Measurements from ENCODE around the gene MYO16.

MYO16 gene

DNA sequence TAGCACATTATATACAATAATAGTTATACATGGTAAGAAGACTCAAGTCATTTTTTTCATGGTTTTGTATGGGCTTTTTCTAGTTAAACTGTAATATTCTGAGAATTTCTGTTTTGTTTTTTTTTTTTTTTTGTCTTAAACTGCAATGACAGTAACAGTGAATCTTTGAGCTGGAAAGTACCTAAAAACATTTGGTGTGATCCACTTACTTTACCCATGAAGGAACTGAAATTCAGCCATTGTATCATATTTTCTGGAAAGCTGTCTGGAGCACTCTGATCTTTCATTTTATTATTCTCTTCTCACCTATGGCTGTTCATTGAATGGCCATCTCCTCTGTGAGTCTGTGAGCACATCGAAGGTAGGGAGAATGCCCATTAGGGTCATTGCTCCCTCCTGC, 37.8 kb downstream of the MYO16 start:
- no peak for DNase-seq

DNA sequence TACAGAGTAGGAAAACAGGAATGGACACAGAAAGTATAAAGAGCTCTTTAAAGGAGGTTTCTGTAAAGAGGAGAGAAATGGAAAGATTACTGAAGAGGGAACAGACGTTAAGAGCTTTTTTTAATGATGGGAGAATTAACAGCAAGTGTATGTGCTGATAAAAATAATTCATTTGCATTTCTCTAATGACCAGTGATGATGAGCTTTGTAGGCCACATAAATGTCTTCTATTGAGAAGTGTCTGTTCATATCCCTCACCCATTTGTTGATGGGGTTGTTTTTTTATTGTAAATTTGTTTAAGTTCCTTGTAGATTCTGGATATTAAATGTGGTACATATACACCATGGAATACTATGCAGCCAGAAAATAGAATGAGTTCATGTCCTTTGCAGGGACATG, 40.0 kb downstream of the MYO16 start:
- no peak for DNase-seq

DNA sequence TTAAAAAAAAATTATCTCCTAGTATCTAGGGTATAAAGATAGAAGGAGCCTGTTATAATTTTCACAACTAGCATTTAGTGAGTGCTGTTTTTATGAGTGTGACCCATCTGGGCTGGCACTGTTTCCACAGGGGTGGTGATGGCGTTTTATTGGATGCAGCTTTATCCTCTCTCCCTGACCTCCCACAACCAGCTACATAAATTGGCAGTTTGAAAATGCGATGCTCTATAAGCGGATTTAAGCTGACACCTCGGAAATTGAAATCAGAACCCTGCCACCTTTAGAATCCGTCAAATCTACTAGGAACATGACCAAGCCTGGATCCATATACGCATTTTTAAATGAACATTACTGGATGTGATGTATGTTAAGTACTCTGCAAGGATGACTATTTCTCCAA, 44.9 kb downstream of the MYO16 start:
- DNase-seq, result no peak

DNA sequence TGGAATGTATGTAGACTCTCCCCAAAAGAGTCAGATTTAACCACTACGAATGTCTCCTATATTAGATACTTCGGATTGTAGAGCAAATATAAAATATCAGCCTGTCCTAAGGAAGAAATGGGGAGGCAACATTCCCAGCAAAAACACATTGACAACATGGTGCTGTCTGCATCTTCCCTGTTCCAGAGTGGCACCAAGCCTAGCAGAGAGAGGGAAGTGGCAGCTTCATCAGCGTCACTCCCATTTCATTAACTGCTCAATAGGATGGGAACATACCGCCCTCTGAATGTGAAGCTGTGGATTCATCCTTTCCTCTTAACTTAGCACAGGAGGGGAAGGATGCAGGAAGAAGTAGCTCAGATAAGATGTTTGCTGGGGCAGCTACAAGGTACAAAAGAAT, 45.4 kb downstream of the MYO16 start:
- no peak for DNase-seq

DNA sequence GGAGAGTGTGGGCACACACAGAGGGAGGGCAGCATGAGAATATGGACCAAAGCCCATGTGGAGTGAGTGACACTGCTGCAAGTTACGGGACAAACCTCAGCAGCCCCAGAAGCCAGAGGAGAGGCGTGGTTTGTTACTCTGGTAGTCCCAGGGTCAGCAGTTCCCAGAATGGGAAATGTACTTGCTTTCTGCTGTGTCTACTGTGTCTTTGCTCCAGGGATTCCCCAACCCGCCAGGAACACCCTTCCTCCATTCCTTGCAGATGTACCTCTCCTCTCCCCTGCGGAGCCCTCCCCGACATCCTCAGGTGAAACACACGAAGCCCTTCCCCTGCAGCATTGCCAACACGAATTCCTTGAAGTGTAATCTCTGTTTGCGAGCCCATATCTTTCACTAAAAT, 47.2 kb downstream of the MYO16 start:
- DNase-seq, result no peak

DNA sequence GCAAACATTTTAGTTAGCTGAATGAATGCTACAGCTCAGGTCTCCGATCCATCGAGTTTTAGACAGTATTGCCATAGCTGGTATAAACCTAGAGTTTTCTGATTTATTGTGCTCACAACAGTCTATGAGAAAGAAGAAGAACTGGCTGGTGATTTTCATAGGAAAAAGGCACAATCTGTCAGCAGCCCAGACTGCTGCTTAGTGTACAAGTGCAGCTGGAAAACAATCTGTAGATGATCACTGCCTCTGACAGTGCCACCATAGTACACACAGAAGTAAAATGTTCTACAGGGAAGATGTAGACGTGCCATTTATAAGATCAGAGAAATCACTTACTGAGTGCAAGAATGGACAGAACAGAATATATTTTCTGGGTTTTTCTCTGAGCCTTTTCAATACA, 48.4 kb downstream of the MYO16 start:
- no peak for DNase-seq

DNA sequence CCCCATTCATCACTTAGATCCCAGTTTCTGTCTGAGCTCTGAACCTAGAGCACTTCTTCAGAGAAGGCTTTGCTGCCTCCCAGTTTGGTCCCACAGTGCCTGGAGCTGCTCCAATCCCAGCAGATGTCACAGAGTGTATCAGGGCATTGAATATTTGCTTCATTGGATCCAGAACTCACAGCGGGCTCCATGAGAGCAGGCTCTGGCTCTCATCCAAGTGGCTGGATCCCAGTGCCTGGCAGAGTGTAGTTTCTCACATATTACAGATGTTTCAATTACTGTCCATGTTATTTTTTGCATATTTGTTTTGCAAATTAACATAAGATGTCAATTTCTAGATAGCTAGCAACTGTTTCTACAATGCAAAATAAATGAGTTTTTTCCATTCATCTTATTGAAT, 50.6 kb downstream of the MYO16 start:
- no peak for DNase-seq

DNA sequence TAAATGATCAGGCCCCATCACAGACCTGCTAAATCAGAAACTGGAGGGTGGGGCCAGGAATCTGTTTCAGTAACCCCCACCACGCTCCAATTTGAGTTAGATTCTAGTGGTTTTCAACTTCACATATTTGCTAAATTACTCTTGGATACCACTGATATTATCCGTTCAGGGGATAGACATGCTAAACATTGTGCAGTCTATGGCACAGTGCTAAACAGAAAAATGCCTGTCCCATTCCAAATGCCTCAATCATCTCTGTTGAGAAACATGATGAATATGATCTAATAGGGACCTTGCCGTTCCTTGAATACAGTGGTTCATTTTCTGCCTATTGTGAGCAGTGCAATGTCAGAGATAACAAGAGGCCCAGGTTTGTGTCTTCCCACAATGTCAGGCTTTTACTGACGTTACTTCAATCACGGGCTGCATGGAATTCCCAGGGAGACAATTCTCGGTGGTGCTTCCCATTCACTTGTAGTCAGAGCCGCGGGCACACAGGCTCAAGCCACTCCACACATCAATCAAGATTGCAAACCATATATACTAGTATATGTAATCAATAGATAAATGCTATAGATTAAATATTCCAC, 52.7 kb downstream of the MYO16 start:
- no peak for DNase-seq

DNA sequence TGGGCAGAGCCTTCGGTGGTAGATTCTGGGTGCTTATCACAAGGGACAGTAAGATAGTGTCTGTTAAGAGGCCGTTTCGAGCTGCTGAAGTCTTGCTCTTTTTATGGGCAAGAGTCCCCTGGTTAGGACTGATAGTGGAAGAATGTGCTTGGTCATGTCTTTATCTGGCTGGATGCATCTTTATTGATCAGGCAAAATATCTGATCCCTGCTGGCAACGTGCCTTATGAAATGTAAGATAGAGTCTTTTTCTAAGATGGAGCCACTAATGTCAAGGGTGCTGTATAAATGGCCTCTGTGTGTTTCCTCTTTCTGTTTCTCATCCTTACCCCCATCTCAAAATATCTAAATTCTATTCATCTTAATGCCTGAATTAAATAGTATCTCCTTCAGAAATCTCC, 53.3 kb downstream of the MYO16 start:
- DNase-seq, result no peak

DNA sequence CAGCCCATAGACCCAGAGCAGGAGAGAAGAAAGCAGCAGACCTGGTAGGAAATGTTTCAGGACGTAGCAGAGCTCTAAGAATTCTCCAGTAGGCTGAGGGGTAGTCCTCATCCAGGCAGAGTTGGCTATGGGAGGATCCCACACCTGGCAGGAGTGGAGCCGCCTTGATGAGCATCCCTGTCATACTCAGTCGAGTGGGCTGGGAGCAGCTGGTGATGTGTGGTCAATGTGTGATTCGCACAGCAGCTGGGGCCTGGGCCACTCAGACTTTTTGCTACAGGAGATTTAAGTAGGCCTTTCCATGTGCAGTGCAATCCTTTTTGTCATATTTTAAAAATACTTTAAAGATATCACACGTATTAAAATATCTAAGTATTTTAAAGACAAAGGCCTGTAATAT, 56.6 kb downstream of the MYO16 start:
- no peak for DNase-seq

DNA sequence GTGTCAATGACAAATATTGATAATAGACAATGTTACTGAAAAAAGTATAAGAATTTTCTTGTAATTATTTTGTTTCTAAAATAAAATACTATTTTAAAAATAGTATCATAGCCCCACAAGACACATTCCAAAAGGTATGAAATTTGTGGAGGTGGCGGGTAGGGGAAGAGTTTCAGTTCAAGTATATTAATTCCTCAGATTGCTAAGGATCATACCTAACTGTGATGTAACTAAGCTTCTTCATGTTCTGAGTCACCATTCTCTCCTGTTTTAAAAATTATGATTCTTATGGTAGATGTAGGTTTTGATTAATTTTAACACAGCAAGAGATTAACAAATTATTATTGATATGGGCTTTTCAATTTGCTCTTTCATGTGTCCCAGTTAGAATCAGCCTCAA, 61.3 kb downstream of the MYO16 start:
- DNase-seq, result no peak

DNA sequence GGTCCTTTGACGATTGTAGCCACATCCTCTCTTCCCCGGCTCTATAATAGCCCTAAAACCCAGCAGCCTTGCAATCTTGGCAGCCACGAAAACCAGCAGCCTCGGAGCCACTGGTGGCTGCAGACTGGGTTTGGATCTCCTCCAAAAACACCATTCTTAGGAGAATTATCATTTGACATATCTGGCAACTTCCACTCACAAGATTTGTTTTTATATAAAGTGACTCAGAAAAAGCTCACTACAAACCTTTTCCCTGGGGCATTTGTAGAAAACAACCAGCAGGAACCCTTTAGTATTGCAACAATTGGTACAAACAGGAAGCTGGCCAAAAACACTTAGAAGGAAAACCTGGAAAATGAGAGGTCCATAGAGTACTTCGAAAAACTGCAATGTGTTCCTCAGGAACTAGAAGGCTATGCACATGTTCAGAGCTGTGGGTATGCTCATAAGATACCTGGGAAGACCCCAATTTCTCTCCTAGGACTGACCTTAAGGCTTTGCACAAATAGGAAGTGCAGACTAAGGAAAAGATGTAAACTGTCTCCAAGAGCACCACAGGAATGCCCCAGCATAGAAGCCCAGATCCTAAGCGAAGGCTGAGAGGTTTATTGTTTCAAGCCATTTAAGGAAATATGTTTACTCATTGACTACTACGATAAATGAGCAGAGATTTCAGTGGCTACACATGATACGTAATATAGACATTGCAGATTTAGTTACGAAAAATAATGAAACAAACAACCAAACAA, 71.2 kb downstream of the MYO16 start:
- DNase-seq, result no peak

DNA sequence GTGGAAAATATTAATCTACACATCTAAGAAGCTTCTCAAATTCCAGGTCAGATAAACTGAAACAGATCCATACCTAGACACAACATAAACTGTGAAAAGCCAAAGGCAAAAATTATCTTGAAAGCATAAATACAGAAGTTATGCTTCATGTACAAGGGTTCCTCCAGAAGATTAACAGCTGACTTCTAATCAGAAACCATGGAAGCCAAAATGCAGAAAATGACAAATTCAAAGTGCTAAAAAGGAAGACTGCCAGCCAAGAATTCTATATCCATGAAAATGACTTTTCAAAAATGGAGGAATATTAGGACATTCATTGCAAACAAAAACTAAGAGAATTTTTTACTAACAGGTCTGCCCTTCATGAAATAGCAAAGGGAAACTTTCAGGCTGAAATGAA, 72.8 kb downstream of the MYO16 start:
- no peak for DNase-seq

DNA sequence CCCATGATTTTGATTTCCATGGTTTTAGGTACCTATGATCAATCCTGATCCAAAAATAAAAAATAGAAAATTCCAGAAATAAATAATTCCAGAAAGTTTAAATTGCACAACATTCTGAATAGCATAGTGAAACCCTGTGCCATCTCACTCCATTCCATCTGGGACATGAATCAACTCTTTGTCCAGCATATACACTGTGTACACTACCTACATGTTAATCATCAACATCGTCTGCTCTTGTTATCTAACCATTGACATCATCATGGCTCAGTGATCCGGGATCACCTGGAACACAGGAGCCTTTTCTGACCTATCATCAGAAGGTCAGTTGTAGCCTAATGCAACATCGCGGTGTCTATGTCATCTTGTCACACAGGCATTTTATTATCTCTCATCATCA, 75.6 kb downstream of the MYO16 start:
- no peak for DNase-seq

DNA sequence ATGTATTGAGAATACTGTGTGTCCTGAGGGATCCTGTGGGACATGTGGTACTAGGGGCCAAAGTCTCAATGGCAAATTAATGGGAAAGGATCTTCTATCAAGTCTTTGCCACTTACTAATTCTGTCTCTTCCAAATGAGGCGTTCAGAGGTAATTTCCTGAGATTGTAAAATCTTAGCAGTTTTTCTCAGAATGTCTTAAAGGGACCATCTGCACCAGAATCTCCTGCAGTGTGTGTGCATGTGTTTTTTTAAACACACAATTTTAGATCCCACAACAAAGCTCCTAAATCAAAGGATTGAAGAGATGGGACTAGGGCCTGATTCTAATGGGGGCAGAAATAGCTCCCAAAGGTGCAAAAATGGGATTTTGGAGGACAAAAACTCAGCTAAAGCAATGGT, 78.2 kb downstream of the MYO16 start:
- no peak for DNase-seq

DNA sequence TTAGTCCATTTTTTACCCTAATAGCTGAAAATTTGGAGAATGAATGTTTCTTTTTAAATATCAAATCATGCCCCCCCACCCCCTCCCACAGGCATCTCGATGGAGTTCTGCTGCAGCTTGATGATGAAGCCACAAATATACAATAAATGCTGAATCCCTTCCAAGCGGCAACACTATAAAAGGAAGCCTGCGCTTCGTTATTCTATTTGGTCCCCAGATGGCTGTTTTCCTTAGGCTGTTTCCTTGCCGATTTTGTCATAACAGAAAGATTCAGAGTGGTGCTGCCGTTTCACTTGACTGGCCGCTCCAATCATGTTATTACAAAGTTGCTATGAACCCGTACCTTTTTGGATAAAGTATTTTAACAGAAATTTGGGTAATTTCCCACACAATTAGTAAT, 79.5 kb downstream of the MYO16 start:
- DNase-seq, result no peak

DNA sequence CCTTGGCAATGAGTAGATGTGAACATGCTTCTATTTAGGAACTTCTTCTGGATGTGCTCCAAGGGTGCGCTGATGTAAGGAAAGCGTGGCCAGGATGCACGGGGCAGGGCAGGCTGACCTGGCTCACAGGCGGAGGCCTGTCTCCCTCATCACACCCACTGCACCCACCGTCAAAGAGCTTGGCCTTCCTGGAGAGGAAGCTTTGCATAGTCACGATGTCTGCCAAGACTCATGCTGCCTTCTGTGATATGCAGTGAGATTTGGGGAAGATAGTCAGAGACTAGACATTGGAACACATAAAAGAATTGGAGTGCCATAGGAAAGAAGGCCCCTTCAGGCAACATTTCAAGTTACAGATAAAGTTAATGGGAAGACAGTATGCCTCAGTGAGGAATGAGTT, 82.0 kb downstream of the MYO16 start:
- no peak for DNase-seq

DNA sequence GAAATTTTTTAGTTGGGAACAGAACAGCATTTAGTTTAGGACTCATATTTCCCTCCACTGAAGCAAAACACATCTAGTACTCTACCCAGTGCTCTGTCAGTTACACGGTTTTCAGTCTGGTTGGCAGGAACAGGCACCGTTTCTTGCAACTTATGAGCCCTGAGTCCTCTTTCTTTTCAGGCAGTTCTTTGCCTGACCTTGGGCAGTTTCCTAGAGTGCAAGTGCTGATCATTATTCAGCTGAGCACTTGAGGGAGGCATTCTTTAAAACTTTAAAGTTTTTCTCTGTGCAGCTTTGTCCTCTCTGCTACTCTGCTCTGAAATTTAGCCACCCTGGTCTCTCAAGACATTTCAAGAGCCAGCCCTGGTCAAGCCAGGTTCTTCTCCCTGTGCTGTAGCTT, 96.1 kb downstream of the MYO16 start:
- DNase-seq, result no peak

DNA sequence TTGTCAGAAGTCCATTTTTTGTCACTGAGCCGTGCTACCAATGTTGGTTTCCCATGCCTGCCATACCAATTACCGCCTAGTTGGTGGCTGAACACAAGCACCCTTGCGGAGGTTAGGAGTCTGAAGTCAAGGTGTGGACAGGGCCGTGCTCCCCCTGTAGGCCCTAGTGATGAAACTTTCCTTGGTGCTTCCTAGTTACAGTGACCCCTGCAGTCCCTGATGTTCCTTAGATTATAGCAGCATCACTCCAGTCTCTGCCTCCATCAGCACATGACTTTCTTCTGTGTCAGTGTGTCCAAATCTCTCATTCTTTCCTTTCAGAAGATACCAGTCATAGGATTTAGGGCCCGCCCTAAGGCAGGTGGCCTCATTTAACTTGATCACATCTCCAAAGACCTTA, 99.0 kb downstream of the MYO16 start:
- no peak for DNase-seq

DNA sequence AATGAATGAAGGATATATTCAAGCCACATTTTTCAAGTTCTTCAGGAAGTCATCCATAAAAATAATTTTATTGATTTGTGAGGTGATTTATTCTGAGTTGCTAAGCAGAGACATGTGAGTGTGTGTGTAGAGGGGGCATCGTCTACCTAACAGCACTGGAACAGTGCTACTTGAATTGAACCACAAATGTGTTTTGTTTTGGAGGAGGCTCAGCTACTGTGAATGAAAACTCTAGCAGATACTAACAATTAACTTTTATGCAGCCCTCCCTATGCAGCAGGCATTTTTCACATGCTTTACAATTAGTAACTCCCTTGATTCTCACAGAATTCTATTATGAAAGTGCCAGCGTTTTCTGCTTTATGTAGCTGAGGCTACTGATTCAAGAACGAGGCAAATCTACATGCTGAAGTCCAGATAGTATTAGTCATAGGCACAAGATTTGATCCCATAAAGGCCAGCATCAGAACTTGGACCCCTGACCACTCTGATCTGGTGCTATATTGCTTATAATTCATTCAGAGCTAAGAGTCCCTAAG, 103.7 kb downstream of the MYO16 start:
- no peak for DNase-seq

DNA sequence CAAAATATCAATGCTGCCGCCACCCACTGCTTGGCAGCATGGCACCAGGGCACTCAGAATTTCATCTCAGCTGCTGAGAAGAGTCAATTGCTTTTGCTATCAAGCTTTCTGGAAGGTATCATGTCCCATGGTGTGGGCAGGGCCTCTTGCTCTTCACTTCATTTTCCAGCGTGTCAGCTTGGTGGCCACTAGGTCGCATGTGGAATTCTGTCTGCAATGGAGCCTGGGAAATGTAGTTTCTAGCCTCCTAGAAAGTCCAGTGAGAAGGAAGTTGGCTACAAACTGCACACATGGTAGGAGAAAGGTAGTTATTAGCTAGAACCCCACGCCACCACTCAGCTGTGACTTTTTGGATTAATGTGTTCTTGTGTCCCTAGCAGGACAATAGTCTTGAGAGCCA, 105.3 kb downstream of the MYO16 start:
- DNase-seq, result no peak

DNA sequence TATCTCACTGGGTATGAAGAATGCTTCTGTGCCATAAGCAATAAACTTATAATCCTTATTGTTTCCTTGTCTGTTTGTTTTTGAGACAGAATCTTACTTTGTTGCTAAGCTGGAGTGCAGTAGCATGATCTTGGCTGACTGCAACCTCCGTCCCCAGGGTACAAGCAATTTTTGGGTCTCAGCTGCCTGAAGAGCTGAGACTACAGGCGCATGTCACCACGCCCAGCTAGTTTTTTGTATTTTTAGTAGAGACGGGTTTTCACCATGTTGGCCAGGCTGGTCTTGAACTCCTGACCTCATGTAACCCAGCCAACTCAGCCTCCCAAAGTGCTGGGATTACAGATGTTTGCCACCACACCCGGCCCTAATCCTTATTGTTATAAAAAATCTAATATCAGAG, 112.5 kb downstream of the MYO16 start:
- DNase-seq, result no peak

DNA sequence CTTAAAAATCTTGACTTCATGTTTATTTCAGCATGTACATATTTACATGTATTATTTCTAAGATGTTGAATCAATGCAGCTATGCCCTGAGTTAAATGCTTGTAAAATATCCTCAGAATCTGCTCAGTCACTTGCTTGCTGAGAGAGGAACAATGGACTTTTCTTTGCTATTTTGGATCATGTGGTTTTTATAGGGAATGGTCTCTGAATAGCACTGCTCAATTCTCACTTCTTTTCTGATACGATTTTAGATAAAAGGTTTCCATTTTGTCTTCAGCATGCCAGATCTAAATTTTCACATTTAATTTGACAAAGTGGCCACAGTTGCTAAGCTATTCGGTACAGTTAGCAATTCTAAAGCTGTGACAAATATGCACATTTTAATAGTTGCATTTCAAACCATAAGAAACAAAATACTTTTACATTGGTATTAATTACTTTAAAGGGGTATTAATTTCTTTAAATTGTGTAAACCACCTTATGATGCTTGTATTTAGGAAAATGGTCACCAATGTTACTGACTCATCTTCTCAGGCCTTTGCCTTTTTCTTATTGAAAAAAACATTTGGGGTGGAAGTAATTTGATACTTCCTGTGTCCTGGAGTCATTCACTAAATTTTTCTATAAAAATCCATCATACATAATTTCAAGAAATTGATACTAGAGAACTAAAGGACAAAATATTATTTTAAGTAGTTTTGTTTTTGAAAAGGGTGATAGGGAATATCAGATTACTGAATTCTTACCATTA, 113.5 kb downstream of the MYO16 start:
- no peak for DNase-seq

DNA sequence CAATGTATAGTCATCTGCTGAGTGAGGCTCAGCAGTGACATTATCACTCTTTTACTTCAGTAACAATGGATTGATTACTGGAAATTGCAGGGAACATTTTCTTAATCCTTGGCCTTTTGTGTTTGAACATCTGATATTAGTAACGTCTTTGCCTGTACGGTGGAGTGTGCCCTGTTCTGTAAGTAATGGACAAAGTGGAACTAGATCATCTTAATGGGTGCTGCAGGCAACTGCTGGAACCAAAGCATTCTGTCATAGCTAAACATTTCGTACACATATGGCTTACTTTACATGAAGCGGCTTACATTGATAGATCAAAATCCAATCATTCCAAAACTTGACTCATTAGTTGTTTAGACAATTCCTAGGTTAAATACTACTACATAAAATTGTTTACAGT, 114.1 kb downstream of the MYO16 start:
- DNase-seq, result no peak
